H1 (cell line): Measurements from ENCODE around the gene ALPL. TPM values are rescaled to one million over a fixed set of nuclear protein-coding genes. Genes with fewer than 3 reads are reported as not detected.
A peak's percentile ranks its signal among the peaks of the same experiment; 100 is the strongest.

Source experiments
- CTCF ChIA-PET: fragments of 300-600 bp; sonication (Branson Sonifier 250); formaldehyde crosslinking; loops from one replicate; lab custom pipeline; 2021; ENCODE audit not compliant: partially characterized antibody; lab: Charles Lee
- POLR2A ChIA-PET: fragments of 300-600 bp; sonication (Branson Sonifier 250); formaldehyde crosslinking; loops from one replicate; lab custom pipeline; 2021; ENCODE audit warnings: inconsistent platforms; ENCODE audit not compliant: partially characterized antibody; lab: Charles Lee
- DNase-seq, 2 experiments: peaks; one replicate each; pipeline versions ENCODE4 v3.0.0 to v3.0.0-alpha.2; 2010 to 2022; ENCODE audit warnings: low spot score in 2 of 2, low read depth in 1 of 2, mixed read lengths in 1 of 2
- FAIRE-seq: peaks from 2 replicates; lab custom pipeline; 2011; peaks lifted over from hg19 to GRCh38; lab: Jason Lieb, UNC
- H2AFZ ChIP-seq: 2 replicates; pipeline ENCODE4 v1.8.1; 2012; ENCODE audit warnings: low read length, inconsistent platforms
- H2AK5ac ChIP-seq: 2 replicates; pipeline ENCODE4 v1.6.1; 2013; ENCODE audit warnings: low read depth, low read length
- H2BK120ac ChIP-seq: replicated peaks from 2 replicates; pipeline ENCODE3; 2013; ENCODE audit warnings: low read depth, low read length, inconsistent platforms
- H2BK12ac ChIP-seq: 2 replicates; pipeline ENCODE4 v1.6.1; 2013; ENCODE audit warnings: low read depth, low read length
- H2BK15ac ChIP-seq: 2 replicates; pipeline ENCODE4 v1.6.1; 2013; ENCODE audit warnings: low read length
- H2BK20ac ChIP-seq: 2 replicates; pipeline ENCODE4 v1.6.1; 2013; ENCODE audit warnings: low read length
- H2BK5ac ChIP-seq: 2 replicates; pipeline ENCODE4 v1.6.1; 2013; ENCODE audit warnings: low read depth, low read length
- H3K14ac ChIP-seq: 2 replicates; pipeline ENCODE4 v1.6.1; 2013; ENCODE audit warnings: inconsistent platforms; ENCODE audit not compliant: insufficient read length
- H3K18ac ChIP-seq: 2 replicates; pipeline ENCODE4 v1.6.1; 2013; ENCODE audit warnings: low read length; ENCODE audit errors: extremely low read depth
- H3K23ac ChIP-seq: 2 replicates; pipeline ENCODE4 v1.6.1; 2013; ENCODE audit warnings: inconsistent platforms; ENCODE audit not compliant: insufficient read length
- H3K23me2 ChIP-seq: 2 replicates; pipeline ENCODE4 v1.6.1; 2013; ENCODE audit warnings: low read depth, low read length
- H3K27ac ChIP-seq: 2 replicates; pipeline ENCODE4 v1.6.1; 2011; ENCODE audit warnings: low read depth, low read length, inconsistent platforms
- H3K27me3 ChIP-seq, 4 experiments: replicated peaks in 1 of 4; 1 replicate in 1 of 4; 2 replicates in 3 of 4; pipeline versions ENCODE4 v1.6.1 to v1.8.1; 2011 to 2013; ENCODE audit warnings: low read length in 3 of 4, mild to moderate bottlenecking in 3 of 4, inconsistent platforms in 2 of 4, mixed read lengths in 2 of 4, moderate library complexity in 1 of 4; ENCODE audit not compliant: control insufficient read depth in 3 of 4, insufficient read depth in 3 of 4; ENCODE audit errors: extremely low read depth in 1 of 4
- H3K36me3 ChIP-seq, 4 experiments: 2 replicates each; pipeline versions ENCODE4 v1.6.1 to v1.8.1; 2011 to 2013; ENCODE audit warnings: mild to moderate bottlenecking in 4 of 4, low read length in 3 of 4, moderate library complexity in 2 of 4, control low read depth in 1 of 4, inconsistent platforms in 1 of 4; ENCODE audit not compliant: insufficient read depth in 4 of 4, control insufficient read depth in 2 of 4
- H3K4ac ChIP-seq: replicated peaks from 2 replicates; pipeline ENCODE3; 2013; ENCODE audit warnings: low read length, low read depth, mixed read lengths, inconsistent platforms; ENCODE audit not compliant: insufficient read length
- H3K4me1 ChIP-seq, 4 experiments: replicated peaks in 1 of 4; 1 replicate in 1 of 4; 2 replicates in 3 of 4; pipeline versions ENCODE4 v1.6.1 to v1.8.1; 2011 to 2013; ENCODE audit warnings: low read length in 3 of 4, inconsistent platforms in 2 of 4, mixed read lengths in 1 of 4; ENCODE audit not compliant: insufficient read depth in 4 of 4, control insufficient read depth in 3 of 4
- H3K4me2 ChIP-seq, 2 experiments: 2 replicates each; pipeline versions ENCODE4 v1.6.1 to v1.8.1; 2011 to 2013; ENCODE audit warnings: low read depth in 2 of 2, low read length in 2 of 2, control low read depth in 1 of 2, inconsistent platforms in 1 of 2, mild to moderate bottlenecking in 1 of 2; ENCODE audit not compliant: insufficient read depth in 1 of 2
- H3K4me3 ChIP-seq, 4 experiments: fragments of 200-600, 300-600 bp in 1 of 4; sonication (generic), shearing (Covaris generic), sonication (Bioruptor Twin) in 1 of 4; 2 replicates each; pipeline versions ENCODE4 v1.5.1 to v1.8.1; 2011 to 2016; ENCODE audit warnings: low read length in 4 of 4, low read depth in 3 of 4, control low read depth in 2 of 4, inconsistent platforms in 2 of 4, mild to moderate bottlenecking in 2 of 4, mixed read lengths in 1 of 4, moderate library complexity in 1 of 4; ENCODE audit not compliant: insufficient read depth in 2 of 4; ENCODE audit errors: extremely low read depth in 1 of 4
- H3K56ac ChIP-seq: replicated peaks from 2 replicates; pipeline ENCODE3; 2013; ENCODE audit warnings: low read depth, mild to moderate bottlenecking, mixed read lengths, low read length, inconsistent platforms; ENCODE audit not compliant: insufficient read length
- H3K79me1 ChIP-seq: 2 replicates; pipeline ENCODE4 v1.6.1; 2013; ENCODE audit warnings: low read depth, low read length, control low read depth
- H3K79me2 ChIP-seq, 2 experiments: 2 replicates each; pipeline versions ENCODE4 v1.6.1 to v1.8.1; 2012 to 2013; ENCODE audit warnings: low read length in 2 of 2, mild to moderate bottlenecking in 2 of 2, inconsistent platforms in 1 of 2; ENCODE audit not compliant: insufficient read depth in 2 of 2, control insufficient read depth in 1 of 2
- H3K9ac ChIP-seq, 4 experiments: replicated peaks in 1 of 4; 1 replicate in 1 of 4; 2 replicates in 3 of 4; pipeline versions ENCODE4 v1.6.1 to v1.8.1; 2011 to 2013; ENCODE audit warnings: low read depth in 3 of 4, low read length in 3 of 4, control low read depth in 2 of 4, mild to moderate bottlenecking in 2 of 4, moderate library complexity in 2 of 4, inconsistent platforms in 1 of 4; ENCODE audit errors: extremely low read depth in 1 of 4
- H3K9me3 ChIP-seq, 2 experiments: 2 replicates each; pipeline versions ENCODE4 v1.6.1 to v1.8.1; 2012 to 2013; ENCODE audit warnings: mild to moderate bottlenecking in 2 of 2, moderate library complexity in 2 of 2, control low read depth in 1 of 2, inconsistent platforms in 1 of 2, low read depth in 1 of 2, low read length in 1 of 2, mixed read lengths in 1 of 2; ENCODE audit not compliant: insufficient read depth in 2 of 2
- H4K20me1 ChIP-seq, 2 experiments: replicated peaks in 1 of 2; 2 replicates each; pipeline versions ENCODE3 to v1.8.1; 2011 to 2013; ENCODE audit warnings: inconsistent platforms in 2 of 2, low read length in 2 of 2, mild to moderate bottlenecking in 1 of 2; ENCODE audit not compliant: insufficient read depth in 2 of 2, control insufficient read depth in 1 of 2
- H4K5ac ChIP-seq: 2 replicates; pipeline ENCODE4 v1.6.1; 2013; ENCODE audit warnings: low read length, low read depth, mixed read lengths, inconsistent platforms; ENCODE audit not compliant: insufficient read length
- H4K8ac ChIP-seq: 2 replicates; pipeline ENCODE4 v1.8.0; 2013; ENCODE audit warnings: mild to moderate bottlenecking, moderate library complexity, low read length, inconsistent platforms; ENCODE audit not compliant: insufficient read depth; ENCODE audit errors: extremely low read depth
- H4K91ac ChIP-seq: replicated peaks from 2 replicates; pipeline ENCODE3; 2013; ENCODE audit warnings: low read length, mixed read lengths, inconsistent platforms; ENCODE audit not compliant: insufficient read length
- BACH1 ChIP-seq: IDR thresholded peaks from 2 replicates; pipeline ENCODE4 v1.6.1; 2012; ENCODE audit warnings: low read length, improper control_type of control experiment
- BCL11A ChIP-seq, 2 experiments: IDR thresholded peaks; one replicate each; pipeline ENCODE4 v1.6.1; 2011; ENCODE audit warnings: low read depth in 2 of 2, low read length in 2 of 2, mild to moderate bottlenecking in 2 of 2
- BRCA1 ChIP-seq: IDR thresholded peaks from 2 replicates; pipeline ENCODE4 v1.6.1; 2012; ENCODE audit warnings: low read depth, low read length, improper control_type of control experiment
- CTBP2 ChIP-seq: IDR thresholded peaks from 2 replicates; pipeline ENCODE4 v1.7.0; 2011; ENCODE audit warnings: borderline replicate concordance, mild to moderate bottlenecking, moderate library complexity, mixed read lengths, low read length; ENCODE audit not compliant: insufficient read depth, insufficient read length
- EGR1 ChIP-seq: IDR thresholded peaks from 2 replicates; pipeline ENCODE4 v1.6.1; 2011; ENCODE audit warnings: low read depth, low read length, borderline replicate concordance
- HDAC6 ChIP-seq: IDR thresholded peaks from one replicate; pipeline ENCODE4 v1.7.1; 2012; ENCODE audit warnings: low read depth, mild to moderate bottlenecking, inconsistent platforms, low read length, moderate library complexity
- JUND ChIP-seq: IDR thresholded peaks from 2 replicates; pipeline ENCODE4 v1.6.1; 2011; ENCODE audit warnings: mild to moderate bottlenecking, improper control_type of control experiment, low read length
- KDM1A ChIP-seq: fragments of 200-600, 300-600 bp; sonication (generic); IDR thresholded peaks from 2 replicates; pipeline ENCODE4 v1.7.1; 2016; ENCODE audit warnings: mild to moderate bottlenecking, low read length, borderline replicate concordance
- RXRA ChIP-seq: IDR thresholded peaks from 2 replicates; pipeline ENCODE4 v1.6.1; 2011; ENCODE audit warnings: low read depth, mild to moderate bottlenecking, low read length, moderate library complexity; ENCODE audit not compliant: insufficient read depth
- TBP ChIP-seq: IDR thresholded peaks from 2 replicates; pipeline ENCODE4 v1.6.1; 2011; ENCODE audit warnings: low read depth, low read length, improper control_type of control experiment
- USF2 ChIP-seq: IDR thresholded peaks from 2 replicates; pipeline ENCODE4 v1.6.1; 2011; ENCODE audit warnings: low read length, improper control_type of control experiment
- WGBS, 2 experiments: shearing (Covaris generic) in 1 of 2; methylation state at CpG; one replicate each; pipeline versions ENCODE4 v1.1.6 to v1.1.7; 2013 to 2015; ENCODE audit warnings: low lambda C conversion rate in 2 of 2, mixed read lengths in 2 of 2, inconsistent platforms in 1 of 2, low coverage in 1 of 2, missing lambda C conversion rate in 1 of 2; ENCODE audit not compliant: insufficient replicate concordance in 2 of 2, insufficient coverage in 1 of 2, insufficient read length in 1 of 2; ENCODE audit errors: extremely low coverage in 1 of 2, missing lambda C conversion rate in 1 of 2; 5-methylcytosine and 5-hydroxymethylcytosine counted together
- polyA plus RNA-seq, 7 experiments: library from polyadenylated mRNA; depleted of rRNA in 3 of 7; stranded (reverse) in 5 of 7; unstranded in 2 of 7; fragments of >200 nt in 5 of 7; fragments of 200-250 nt in 2 of 7; gene quantifications; 1 replicate in 5 of 7; 2 replicates in 1 of 7; 4 replicates in 1 of 7; pipeline versions ENCODE4 v1.2.1 to v1.2.3, GENCODE V29; 2011 to 2013; ENCODE audit warnings: missing spikeins in 2 of 7, mixed read lengths in 2 of 7
- total RNA-seq: library from RNA; stranded (reverse); fragmentation: NEBNext Ultra II Directional; extraction: Animal tissue kit (Norgen Biotek cat#: 25700); gene quantifications from 2 replicates; pipeline ENCODE4 v1.2.1, GENCODE V29; 2021

The ALPL gene
- total and polyA plus RNA-seq, 2 of the 8 experiments (the other 6 are each of a cell fraction or from before 2014, with no cell fraction given), result 175 to 362 TPM

- 0 out of 2 replicates have a peak overlapping the region, but pooled peaks have one; percentile 17 for H3K18ac ChIP-seq
- H3K56ac ChIP-seq, result no peak overlapping the region
- H2AFZ ChIP-seq, result no peak overlapping the region
- no peak overlapping the region for H3K14ac ChIP-seq
- no peak overlapping the region for H4K5ac ChIP-seq
- no peaks in the 10 kb centered on the region for H3K27me3 ChIP-seq
- H3K79me1 ChIP-seq, result peaks cover 16% of the 10 kb centered on the region
- no peaks in the 10 kb centered on the region for H3K23me2 ChIP-seq
- H2BK15ac ChIP-seq, result peak overlapping the region; percentile 65; the same call in 1 of the 2 replicates
- H3K9ac ChIP-seq, result no peak overlapping the region
- no peak overlapping the region for H2BK120ac ChIP-seq
- CTCF ChIA-PET, result interaction anchor here (0.6 to 13.3 kb wide), 13 partner anchors 7 to 268 kb away, joined by 3 to 372 read pairs (median 6); partner anchors contain the start of gene ALPL
- peaks cover 8 to 25% of the 10 kb centered on the region in 2 experiments for H4K20me1 ChIP-seq
- H2BK20ac ChIP-seq, result no peak overlapping the region
- H3K4me2 ChIP-seq, result peak overlapping the region; percentile 17 to 35; a peak in 2 of 4 replicates
- no peaks in the 10 kb centered on the region for H3K9me3 ChIP-seq
- H2BK5ac ChIP-seq, result peak overlapping the region; percentile 89; the same call in 1 of the 2 replicates
- H3K4me3 ChIP-seq, result no peak overlapping the region
- POLR2A ChIA-PET, result interaction anchor here (0.7 to 3.6 kb wide), 7 partner anchors 9 to 42 kb away, joined by 3 to 16 read pairs (median 4); no protein-coding TSS in a partner anchor
- H4K8ac ChIP-seq, result no peak overlapping the region
- peak overlapping the region; percentile 72 for H2BK12ac ChIP-seq
- H3K23ac ChIP-seq, result no peak overlapping the region
- no peaks in the 10 kb centered on the region for H3K36me3 ChIP-seq
- H3K27ac ChIP-seq, result no peak overlapping the region; the same call in 1 of the 2 replicates
- DNase-seq (no peak), FAIRE-seq (no peak)
- peaks cover 16 to 27% (median 19%) of the 10 kb centered on the region in 4 experiments for H3K4me1 ChIP-seq
- H3K79me2 ChIP-seq, result peaks cover 0 to 58% of the 10 kb centered on the region in 2 experiments; a peak in 2 of 4 replicates
- no peak overlapping the region; the same call in 1 of the 2 replicates for H2AK5ac ChIP-seq
- H3K4ac ChIP-seq, result no peak overlapping the region
- no peak overlapping the region for H4K91ac ChIP-seq
- WGBS, 2 experiments, result 84% methylated on average over 27 of the region's 27 CpGs; no CpG with 5 or more reads in 1 of the 2 experiments
- TF ChIP-seq KDM1A, result no peak
- TF ChIP-seq EGR1, result no peak
- TF ChIP-seq BACH1, result no peak
- TF ChIP-seq BCL11A (IDR thresholded peaks at IDR 0.05; ENCODE audit: low read depth in 2 of 2, low read length in 2 of 2), result no peak
- no peak for TF ChIP-seq HDAC6
- TF ChIP-seq TBP, result no peak
- no peak for TF ChIP-seq RXRA
- no peak for TF ChIP-seq CTBP2
- TF ChIP-seq USF2, result no peak
- no peak for TF ChIP-seq BRCA1
- no peak for TF ChIP-seq JUND
These were observed 28.9 kb downstream of the ALPL start for GRCh38 chr1:21537932-21538630.
